HG02981 (cell line): ENCODE data around the gene SLC6A7.

Experiments used
- ATAC-seq: cut with Tn5 transposase; IDR thresholded peaks from one replicate; pipeline ENCODE4 v1.9.1; 2021; ENCODE audit warnings: mild to moderate bottlenecking, moderate library complexity; ENCODE audit not compliant: unreplicated experiment

SLC6A7 gene

GRCh38 chr5:150189728-150190502 lies at the start of gene SLC6A7:
Gene SLC6A7 (plus strand): TSS chr5:150190062. CDS start chr5:150190328, 266 bp downstream.
- ATAC-seq, result no peak

GRCh38 chr5:150140830-150141229 lies 49.0 kb upstream of the SLC6A7 start:
- no peak for ATAC-seq

GRCh38 chr5:150141544-150142184 lies 48.2 kb upstream of the SLC6A7 start:
- no peak for ATAC-seq

GRCh38 chr5:150142185-150142958 lies 47.5 kb upstream of the SLC6A7 start:
- ATAC-seq, result no peak

GRCh38 chr5:150142959-150143349 lies 46.9 kb upstream of the SLC6A7 start:
- ATAC-seq, result no peak

GRCh38 chr5:150143350-150144245 lies 46.3 kb upstream of the SLC6A7 start:
- no peak for ATAC-seq

- no peak for ATAC-seq
These were observed 45.5 kb upstream of the SLC6A7 start for GRCh38 chr5:150144246-150144801.

GRCh38 chr5:150144879-150145278 lies 45.0 kb upstream of the SLC6A7 start:
- ATAC-seq, result no peak

GRCh38 chr5:150146235-150146634 lies 43.6 kb upstream of the SLC6A7 start:
- no peak for ATAC-seq

- no peak for ATAC-seq
These were observed 42.8 kb upstream of the SLC6A7 start for GRCh38 chr5:150146862-150147601.

- ATAC-seq, result no peak
These were observed 42.2 kb upstream of the SLC6A7 start for GRCh38 chr5:150147670-150148069.

- no peak for ATAC-seq
These were observed 41.5 kb upstream of the SLC6A7 start for GRCh38 chr5:150148117-150148927.

- no peak for ATAC-seq
These were observed 40.2 kb upstream of the SLC6A7 start for GRCh38 chr5:150149618-150150017.

GRCh38 chr5:150152636-150153462 lies 37.0 kb upstream of the SLC6A7 start:
- ATAC-seq, result no peak

GRCh38 chr5:150153483-150153882 lies 36.4 kb upstream of the SLC6A7 start:
- ATAC-seq, result no peak

- ATAC-seq, result no peak
These were observed 35.8 kb upstream of the SLC6A7 start for GRCh38 chr5:150153957-150154617.

- ATAC-seq, result no peak
These were observed 35.2 kb upstream of the SLC6A7 start for GRCh38 chr5:150154618-150155128.
